GM06990 (cell line): ENCODE results near the gene CA5A.

Source experiments
- DNase-seq: peaks from one replicate; pipeline ENCODE4 v3.0.0-alpha.2; 2011; ENCODE audit not compliant: insufficient read length; ENCODE audit errors: extremely low read depth
- H3K27me3 ChIP-seq: replicated peaks from 2 replicates; pipeline ENCODE4 v1.6.0; 2011; ENCODE audit warnings: low read length; ENCODE audit not compliant: control insufficient read depth, insufficient read depth
- H3K36me3 ChIP-seq: 2 replicates; pipeline ENCODE4 v1.5.1; 2011; ENCODE audit warnings: low read length; ENCODE audit not compliant: control insufficient read depth, insufficient read depth
- H3K4me3 ChIP-seq: replicated peaks from 2 replicates; pipeline ENCODE4 v1.5.1; 2011; ENCODE audit warnings: low read depth, mild to moderate bottlenecking, control low read depth, low read length
- CTCF ChIP-seq: IDR thresholded peaks from 2 replicates; pipeline ENCODE4 v1.5.1; 2011; ENCODE audit warnings: low read length, control low read depth, mild to moderate bottlenecking, inconsistent platforms; ENCODE audit not compliant: insufficient read depth, poor library complexity, severe bottlenecking

CA5A gene

GRCh38 chr16:87851141-87851587 lies 85.2 kb downstream of the CA5A start:
- no peak overlapping the region for H3K4me3 ChIP-seq
- DNase-seq = no peak
- no peak for TF ChIP-seq CTCF
- peaks cover 49% of the 10 kb centered on the region for H3K36me3 ChIP-seq
- H3K27me3 ChIP-seq = no peaks in the 10 kb centered on the region

GRCh38 chr16:87850009-87851006 lies 86.0 kb downstream of the CA5A start:
- peaks cover 52% of the 10 kb centered on the region for H3K36me3 ChIP-seq
- peak; percentile 64 for DNase-seq
- no peak overlapping the region for H3K4me3 ChIP-seq
- no peaks in the 10 kb centered on the region for H3K27me3 ChIP-seq
- peak; percentile 98 for TF ChIP-seq CTCF

- TF ChIP-seq CTCF = no peak
- peaks cover 54% of the 10 kb centered on the region for H3K36me3 ChIP-seq
These were observed 86.8 kb downstream of the CA5A start for GRCh38 chr16:87849419-87850008.

GRCh38 chr16:87848676-87849345 lies 87.5 kb downstream of the CA5A start:
- no peaks in the 10 kb centered on the region for H3K27me3 ChIP-seq
- no peak for TF ChIP-seq CTCF
- no peak for DNase-seq
- peaks cover 57% of the 10 kb centered on the region for H3K36me3 ChIP-seq
- H3K4me3 ChIP-seq = no peak overlapping the region

More at GRCh38 chr16:87849419-87850008, 86.8 kb downstream of the CA5A start:
- Histone ChIP-seq H3K4me3 (no peak overlapping the region), H3K27me3 (no peaks in the 10 kb centered on the region)
- no peak for DNase-seq

- no peak for DNase-seq
- TF ChIP-seq CTCF = no peak
- H3K27me3 ChIP-seq = no peaks in the 10 kb centered on the region
- peaks cover 62% of the 10 kb centered on the region for H3K36me3 ChIP-seq
- no peak overlapping the region for H3K4me3 ChIP-seq
These were observed 88.3 kb downstream of the CA5A start for GRCh38 chr16:87847785-87848675.
